HL-60 (cell line): Measurements from ENCODE around the gene COL9A1.
"Not testable (repeated sequence)": the region's sequence is repeated elsewhere in the genome, so short reads cannot be mapped to it uniquely, and the experiment has no call there.

ENCODE experiments used
- DNase-seq, 2 experiments: peaks; one replicate each; pipeline ENCODE4 v3.0.0-alpha.2; 2010 to 2020; ENCODE audit warnings: low read depth in 1 of 2, low spot score in 1 of 2
- H3K27ac ChIP-seq: fragments of 250-450 bp; sonication (Bioruptor Pico); replicated peaks from 2 replicates; pipeline ENCODE4 v1.5.1; 2020; ENCODE audit warnings: mild to moderate bottlenecking, moderate library complexity
- H3K27me3 ChIP-seq: fragments of 250-450 bp; sonication (Bioruptor Pico); 2 replicates; pipeline ENCODE4 v1.5.1; 2021; ENCODE audit warnings: mild to moderate bottlenecking, moderate library complexity; ENCODE audit not compliant: insufficient read depth, poor library complexity, severe bottlenecking
- H3K4me3 ChIP-seq: replicated peaks from 2 replicates; pipeline ENCODE4 v1.5.1; 2011; ENCODE audit warnings: mild to moderate bottlenecking, control low read depth, low read length; ENCODE audit not compliant: insufficient read depth
- GABPA ChIP-seq: IDR thresholded peaks from 2 replicates; pipeline ENCODE4 v1.6.1; 2012; ENCODE audit warnings: low read depth
- POLR2AphosphoS5 ChIP-seq: IDR thresholded peaks from 2 replicates; pipeline ENCODE4 v1.6.1; 2012; ENCODE audit warnings: low read depth
- SPI1 ChIP-seq: IDR thresholded peaks from 2 replicates; pipeline ENCODE4 v1.6.1; 2012; ENCODE audit warnings: low read depth, mild to moderate bottlenecking, borderline replicate concordance
- TF ChIP-seq, protein P1 (sequence below): IDR thresholded peaks from one replicate; pipeline ENCODE4 v1.5.1; 2011; ENCODE audit warnings: low read length, control low read depth, inconsistent platforms; ENCODE audit not compliant: insufficient read depth
- TF ChIP-seq, protein P2 (sequence below): IDR thresholded peaks from 2 replicates; pipeline ENCODE4 v1.6.1; 2012; ENCODE audit warnings: low read depth; ENCODE audit not compliant: insufficient replicate concordance

The COL9A1 gene

DNA sequence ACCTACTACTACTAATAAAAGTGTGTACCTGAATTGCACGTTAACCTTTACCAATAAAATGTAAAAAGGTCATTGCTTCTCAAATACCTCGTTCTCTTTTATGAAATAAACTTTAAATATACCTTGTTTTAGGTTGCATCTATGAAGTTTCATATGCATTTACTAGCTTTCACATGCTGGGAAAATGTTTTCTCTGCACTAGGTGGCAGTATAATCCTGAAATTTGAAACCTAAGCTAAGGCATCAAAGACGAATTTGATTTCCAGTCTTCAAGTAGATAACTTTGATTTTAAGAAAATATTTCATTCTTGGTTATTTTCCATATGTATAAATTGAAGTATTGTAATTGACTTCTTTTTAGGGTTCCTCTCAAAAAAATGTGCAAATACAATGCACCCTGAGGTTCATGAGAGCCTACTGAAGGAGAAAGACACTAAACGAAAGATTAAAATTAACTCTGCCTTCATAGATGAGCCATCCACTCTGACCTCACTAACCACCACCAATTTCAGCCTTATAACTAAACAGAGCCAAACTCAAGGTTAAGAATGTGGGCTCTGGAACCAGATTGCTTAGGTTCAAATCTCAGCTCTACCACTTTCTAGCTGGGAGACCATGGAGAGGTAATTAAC, 7.3 kb upstream of the COL9A1 start:
- no peak for DNase-seq
- no peaks in the 10 kb centered on the region for H3K27me3 ChIP-seq
- no peak overlapping the region for H3K27ac ChIP-seq

DNA sequence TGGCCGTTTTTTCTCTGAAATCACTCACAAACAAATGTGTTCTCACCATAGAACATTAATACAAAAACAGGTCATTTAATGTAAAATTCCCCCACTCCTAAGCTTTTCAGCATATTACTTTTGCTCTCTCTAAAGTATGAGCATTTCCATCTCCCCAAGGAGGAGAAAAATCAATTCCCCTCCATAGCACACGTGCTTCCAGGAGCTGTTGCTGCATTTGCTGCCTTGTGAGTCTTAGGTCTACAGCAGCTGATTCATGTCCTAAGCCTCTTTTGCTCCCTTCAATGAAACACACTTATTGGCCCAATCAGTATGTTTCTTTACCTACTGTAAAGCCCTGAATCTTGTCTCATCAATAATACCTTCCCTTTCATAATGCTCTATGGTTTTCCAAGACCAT, 6.4 kb upstream of the COL9A1 start:
- no peak overlapping the region for H3K4me3 ChIP-seq
- no peak for DNase-seq
- H3K27ac ChIP-seq: no peak overlapping the region
- H3K27me3 ChIP-seq: no peaks in the 10 kb centered on the region
- TF ChIP-seq POLR2AphosphoS5 (no peak), GABPA (no peak), SPI1 (no peak)
- TF ChIP-seq, protein P1, sequence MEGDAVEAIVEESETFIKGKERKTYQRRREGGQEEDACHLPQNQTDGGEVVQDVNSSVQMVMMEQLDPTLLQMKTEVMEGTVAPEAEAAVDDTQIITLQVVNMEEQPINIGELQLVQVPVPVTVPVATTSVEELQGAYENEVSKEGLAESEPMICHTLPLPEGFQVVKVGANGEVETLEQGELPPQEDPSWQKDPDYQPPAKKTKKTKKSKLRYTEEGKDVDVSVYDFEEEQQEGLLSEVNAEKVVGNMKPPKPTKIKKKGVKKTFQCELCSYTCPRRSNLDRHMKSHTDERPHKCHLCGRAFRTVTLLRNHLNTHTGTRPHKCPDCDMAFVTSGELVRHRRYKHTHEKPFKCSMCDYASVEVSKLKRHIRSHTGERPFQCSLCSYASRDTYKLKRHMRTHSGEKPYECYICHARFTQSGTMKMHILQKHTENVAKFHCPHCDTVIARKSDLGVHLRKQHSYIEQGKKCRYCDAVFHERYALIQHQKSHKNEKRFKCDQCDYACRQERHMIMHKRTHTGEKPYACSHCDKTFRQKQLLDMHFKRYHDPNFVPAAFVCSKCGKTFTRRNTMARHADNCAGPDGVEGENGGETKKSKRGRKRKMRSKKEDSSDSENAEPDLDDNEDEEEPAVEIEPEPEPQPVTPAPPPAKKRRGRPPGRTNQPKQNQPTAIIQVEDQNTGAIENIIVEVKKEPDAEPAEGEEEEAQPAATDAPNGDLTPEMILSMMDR: no peak
- TF ChIP-seq, protein P2, sequence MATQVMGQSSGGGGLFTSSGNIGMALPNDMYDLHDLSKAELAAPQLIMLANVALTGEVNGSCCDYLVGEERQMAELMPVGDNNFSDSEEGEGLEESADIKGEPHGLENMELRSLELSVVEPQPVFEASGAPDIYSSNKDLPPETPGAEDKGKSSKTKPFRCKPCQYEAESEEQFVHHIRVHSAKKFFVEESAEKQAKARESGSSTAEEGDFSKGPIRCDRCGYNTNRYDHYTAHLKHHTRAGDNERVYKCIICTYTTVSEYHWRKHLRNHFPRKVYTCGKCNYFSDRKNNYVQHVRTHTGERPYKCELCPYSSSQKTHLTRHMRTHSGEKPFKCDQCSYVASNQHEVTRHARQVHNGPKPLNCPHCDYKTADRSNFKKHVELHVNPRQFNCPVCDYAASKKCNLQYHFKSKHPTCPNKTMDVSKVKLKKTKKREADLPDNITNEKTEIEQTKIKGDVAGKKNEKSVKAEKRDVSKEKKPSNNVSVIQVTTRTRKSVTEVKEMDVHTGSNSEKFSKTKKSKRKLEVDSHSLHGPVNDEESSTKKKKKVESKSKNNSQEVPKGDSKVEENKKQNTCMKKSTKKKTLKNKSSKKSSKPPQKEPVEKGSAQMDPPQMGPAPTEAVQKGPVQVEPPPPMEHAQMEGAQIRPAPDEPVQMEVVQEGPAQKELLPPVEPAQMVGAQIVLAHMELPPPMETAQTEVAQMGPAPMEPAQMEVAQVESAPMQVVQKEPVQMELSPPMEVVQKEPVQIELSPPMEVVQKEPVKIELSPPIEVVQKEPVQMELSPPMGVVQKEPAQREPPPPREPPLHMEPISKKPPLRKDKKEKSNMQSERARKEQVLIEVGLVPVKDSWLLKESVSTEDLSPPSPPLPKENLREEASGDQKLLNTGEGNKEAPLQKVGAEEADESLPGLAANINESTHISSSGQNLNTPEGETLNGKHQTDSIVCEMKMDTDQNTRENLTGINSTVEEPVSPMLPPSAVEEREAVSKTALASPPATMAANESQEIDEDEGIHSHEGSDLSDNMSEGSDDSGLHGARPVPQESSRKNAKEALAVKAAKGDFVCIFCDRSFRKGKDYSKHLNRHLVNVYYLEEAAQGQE: no peak

More for the DNA sequence above, 7.3 kb upstream of the COL9A1 start:
- H3K4me3 ChIP-seq: no peak overlapping the region
- no peak for TF ChIP-seq SPI1
- TF ChIP-seq, protein P1: peak; percentile 30

DNA sequence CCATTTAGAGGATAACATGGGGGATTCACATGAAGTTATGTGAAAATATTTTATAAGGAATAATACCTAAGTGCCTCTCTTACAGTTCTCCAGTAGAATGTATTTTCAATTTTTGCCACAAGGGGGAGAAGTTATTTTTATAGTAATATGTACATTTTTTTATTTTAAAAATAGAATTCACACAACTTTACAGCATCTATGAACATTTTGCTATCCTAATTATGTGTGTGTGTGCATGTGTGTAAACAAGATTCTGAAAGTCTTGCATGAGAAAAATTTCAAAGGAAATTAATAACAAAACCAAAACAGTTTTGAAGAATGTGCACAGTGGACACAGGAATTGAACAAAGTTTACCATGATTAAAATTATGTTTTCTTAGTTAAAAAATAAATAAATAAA, 5.3 kb upstream of the COL9A1 start:
- not testable (repeated sequence) for H3K27me3 ChIP-seq, H3K4me3 ChIP-seq, DNase-seq, H3K27ac ChIP-seq

DNA sequence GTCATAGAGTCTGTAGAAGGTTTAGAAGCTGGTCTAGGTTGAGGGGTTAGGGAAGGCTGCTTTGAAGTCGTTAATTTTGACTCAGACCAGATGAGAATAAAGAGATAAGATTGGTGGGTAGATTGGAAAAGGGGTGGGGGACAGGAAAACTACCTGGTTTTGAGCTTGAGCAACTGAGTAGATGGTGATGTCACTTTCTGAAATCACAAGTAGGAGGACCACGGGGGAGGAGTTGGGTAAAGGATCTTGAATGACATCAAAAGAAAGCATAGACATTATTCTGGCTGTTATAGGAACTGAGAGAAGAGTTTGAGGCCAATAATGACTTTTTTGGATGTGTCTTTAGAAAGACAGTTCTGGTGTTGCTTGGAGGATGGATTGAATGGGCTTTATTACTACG, 4.1 kb upstream of the COL9A1 start:
- Histone ChIP-seq H3K4me3 (no peak overlapping the region), H3K27ac (no peak overlapping the region), H3K27me3 (no peaks in the 10 kb centered on the region)
- no peak for DNase-seq
- TF ChIP-seq, protein P2: no peak

DNA sequence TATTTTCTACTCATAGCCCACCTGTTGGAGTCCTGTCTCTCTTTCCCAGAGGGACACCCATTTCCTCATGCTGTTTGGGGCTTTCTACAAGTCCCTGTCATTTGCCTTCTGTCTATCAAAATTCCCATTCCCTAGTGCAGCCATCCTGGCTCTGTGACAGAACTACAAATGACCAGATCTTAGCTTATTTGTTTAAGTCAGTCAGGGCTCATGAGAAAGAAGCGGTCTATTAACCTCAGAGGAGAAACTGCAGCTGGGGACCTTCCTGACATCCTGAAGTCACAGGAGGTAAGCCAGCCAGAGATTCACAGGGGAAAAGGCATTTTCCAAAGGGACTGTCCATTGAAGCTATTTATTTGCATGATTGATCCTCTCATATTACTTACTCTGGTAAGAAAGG, 1.7 kb upstream of the COL9A1 start:
- TF ChIP-seq, protein P2: no peak
- no peak for TF ChIP-seq GABPA
- no peaks in the 10 kb centered on the region for H3K27me3 ChIP-seq

More for the DNA sequence above, 1.7 kb upstream of the COL9A1 start:
- DNase-seq: no peak
- Histone ChIP-seq H3K27ac (no peak overlapping the region), H3K4me3 (no peak overlapping the region)
